Right lobe of liver (tissue), 6 donors: ENCODE results near the gene MMP10. TPM values are rescaled to one million over a fixed set of nuclear protein-coding genes. Genes with fewer than 3 reads are reported as not detected.

Source experiments
- ATAC-seq, 4 donors: fragments of 200-7000 bp; cut with Tn5 transposase; one replicate each; pipeline ENCODE4 v1.9.1; 2020; ENCODE audit warnings: mild to moderate bottlenecking in 4 of 4, moderate library complexity in 4 of 4
- DNase-seq, 3 donors: peaks; one replicate each; pipeline ENCODE4 v3.0.0-alpha.2; 2020
- H3K27ac ChIP-seq, 3 donors: fragments of 200-600 bp; one replicate each; pipeline ENCODE4 v1.8.0; 2022
- H3K27me3 ChIP-seq, 2 donors: fragments of 200-600 bp; one replicate each; pipeline ENCODE4 v1.8.0; 2022
- H3K36me3 ChIP-seq, 4 donors: fragments of 200-600 bp; sonication (generic) in 1 of 4; one replicate each; pipeline versions ENCODE4 v1.5.1 to v1.8.0; 2017 to 2022; ENCODE audit warnings: control low read depth in 1 of 4
- H3K4me1 ChIP-seq, 4 donors: fragments of 200-600 bp; sonication (generic) in 1 of 4; one replicate each; pipeline versions ENCODE4 v1.5.1 to v1.8.0; 2017 to 2022; ENCODE audit warnings: control low read depth in 1 of 4
- H3K4me3 ChIP-seq, 3 donors: fragments of 200-600 bp; one replicate each; pipeline ENCODE4 v1.8.0; 2022
- H3K9me3 ChIP-seq, 4 donors: fragments of 200-600 bp; sonication (generic) in 1 of 4; one replicate each; pipeline versions ENCODE4 v1.5.1 to v1.8.0; 2017 to 2022; ENCODE audit warnings: control low read depth in 1 of 4
- POLR2A ChIP-seq: fragments of 450-650 bp; IDR thresholded peaks from one replicate; pipeline ENCODE4 v1.6.1; 2017; ENCODE audit warnings: antibody characterized with exemption, mild to moderate bottlenecking
- WGBS: methylation state at CpG from one replicate; pipeline ENCODE4 v1.1.6; 2018; ENCODE audit warnings: low coverage, low lambda C conversion rate; ENCODE audit not compliant: insufficient coverage; ENCODE audit errors: missing lambda C conversion rate; 5-methylcytosine and 5-hydroxymethylcytosine counted together
- intact Hi-C, 2 donors: fragments of 100-400 bp; cut with DNase I; formaldehyde crosslinking; loops; one replicate each; pipeline versions ENCODE4 v1.11.2 to v1.14.1; 2022
- long read RNA-seq: library from polyadenylated mRNA; unstranded; transcript quantifications from one replicate; pipeline ENCODE4 v2.0.0, GENCODE V29; 2019
- total RNA-seq, 6 experiments: library from RNA; depleted of rRNA in 2 of 6; stranded (reverse); fragments of >200 nt in 2 of 6; fragmentation: NEBNext Ultra II Directional in 3 of 6; extraction: Animal tissue kit (Norgen Biotek cat#: 25700) in 3 of 6; gene quantifications; one replicate each; pipeline versions ENCODE4 v1.1.0 to v1.2.4, GENCODE V29; 2016 to 2023
- TF ChIP-seq, protein P1 (sequence below), 4 donors: fragments of 200-600 bp in 3 of 4; fragments of 450-650 bp in 1 of 4; IDR thresholded peaks; one replicate each; pipeline versions ENCODE4 v1.5.1 to v1.8.0; 2016 to 2022; ENCODE audit warnings: antibody characterized with exemption in 4 of 4, mild to moderate bottlenecking in 2 of 4
- donor health status: DM: no; HTN: yes; CAD: no.
- donor health status: DM: no; HTN: no; CAD: no.
- donor health status: DM: no; HTN: no; CAD: no.
- donor health status: DM: no; HTN: yes; CAD: no.
- donor health status: DM: no; HTN: yes; CAD: no.

Gene MMP10
- total RNA-seq, result under 1 TPM in 1 of 6 experiments, not detected in 5; 0.35 TPM
- long read RNA-seq, result 0 reads

- no peak for TF ChIP-seq POLR2A
- TF ChIP-seq, protein P1, sequence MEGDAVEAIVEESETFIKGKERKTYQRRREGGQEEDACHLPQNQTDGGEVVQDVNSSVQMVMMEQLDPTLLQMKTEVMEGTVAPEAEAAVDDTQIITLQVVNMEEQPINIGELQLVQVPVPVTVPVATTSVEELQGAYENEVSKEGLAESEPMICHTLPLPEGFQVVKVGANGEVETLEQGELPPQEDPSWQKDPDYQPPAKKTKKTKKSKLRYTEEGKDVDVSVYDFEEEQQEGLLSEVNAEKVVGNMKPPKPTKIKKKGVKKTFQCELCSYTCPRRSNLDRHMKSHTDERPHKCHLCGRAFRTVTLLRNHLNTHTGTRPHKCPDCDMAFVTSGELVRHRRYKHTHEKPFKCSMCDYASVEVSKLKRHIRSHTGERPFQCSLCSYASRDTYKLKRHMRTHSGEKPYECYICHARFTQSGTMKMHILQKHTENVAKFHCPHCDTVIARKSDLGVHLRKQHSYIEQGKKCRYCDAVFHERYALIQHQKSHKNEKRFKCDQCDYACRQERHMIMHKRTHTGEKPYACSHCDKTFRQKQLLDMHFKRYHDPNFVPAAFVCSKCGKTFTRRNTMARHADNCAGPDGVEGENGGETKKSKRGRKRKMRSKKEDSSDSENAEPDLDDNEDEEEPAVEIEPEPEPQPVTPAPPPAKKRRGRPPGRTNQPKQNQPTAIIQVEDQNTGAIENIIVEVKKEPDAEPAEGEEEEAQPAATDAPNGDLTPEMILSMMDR (IDR thresholded peaks at IDR 0.05), result peak in 2 of 4 donors; percentile 21 to 27
- intact Hi-C loops, result no loop called here
- Histone ChIP-seq H3K4me3 (no peak within 1 kb of the TSS), H3K4me1 (no peaks in the 10 kb centered on the region), H3K27ac (no peak within 1 kb of the TSS), H3K9me3 (no peaks in the 10 kb centered on the region), H3K36me3 (no peaks in the 10 kb centered on the region), H3K27me3 (no peaks in the 10 kb centered on the region)
- ATAC-seq (peak; percentile 35 to 78 (median 49)), DNase-seq (no peak)
- WGBS, result 1% methylated on average over 2 of the region's 2 CpGs
Measured at GRCh38 chr11:102780491-102780918, at the start of gene MMP10. Gene MMP10, minus strand, starts transcription at chr11:102780628. Its CDS starts 37 bp downstream, at chr11:102780591.

- no peak overlapping the region for H3K4me3 ChIP-seq
- TF ChIP-seq POLR2A, result no peak
- no peaks in the 10 kb centered on the region for H3K9me3 ChIP-seq
- WGBS, result 52% methylated on average over 6 of the region's 6 CpGs
- no peak overlapping the region for H3K27ac ChIP-seq
- no peak for DNase-seq
- intact Hi-C loops, result no loop called here
- H3K36me3 ChIP-seq, result no peaks in the 10 kb centered on the region
- H3K27me3 ChIP-seq, result no peaks in the 10 kb centered on the region
- no peaks in the 10 kb centered on the region for H3K4me1 ChIP-seq
- ATAC-seq, result peak in 2 of 4 donors; percentile 18 to 24
Measured at GRCh38 chr11:102829316-102830000, 49.0 kb upstream of the MMP10 start.

- Histone ChIP-seq H3K9me3 (no peaks in the 10 kb centered on the region), H3K27ac (no peak overlapping the region), H3K4me3 (no peak overlapping the region), H3K36me3 (no peaks in the 10 kb centered on the region), H3K27me3 (no peaks in the 10 kb centered on the region), H3K4me1 (no peaks in the 10 kb centered on the region)
- DNase-seq (no peak), ATAC-seq (no peak)
- WGBS, result 71% methylated on average over 1 of the region's 1 CpG
- intact Hi-C loops, result no loop called here
- no peak for TF ChIP-seq POLR2A
- TF ChIP-seq, protein P1 (IDR thresholded peaks at IDR 0.05), result no peak
Measured at GRCh38 chr11:102824556-102824955, 44.1 kb upstream of the MMP10 start.

- 46% methylated on average over 3 of the region's 6 CpGs for WGBS
- no peak for ATAC-seq
- TF ChIP-seq POLR2A, result no peak
- TF ChIP-seq, protein P1 (IDR thresholded peaks at IDR 0.05), result no peak
- no peak for DNase-seq
- H3K9me3 ChIP-seq, result no peaks in the 10 kb centered on the region
- H3K4me3 ChIP-seq, result no peak overlapping the region
- no peak overlapping the region for H3K27ac ChIP-seq
- H3K4me1 ChIP-seq, result no peaks in the 10 kb centered on the region
- H3K36me3 ChIP-seq, result no peaks in the 10 kb centered on the region
- intact Hi-C loops, result no loop called here
- H3K27me3 ChIP-seq, result no peaks in the 10 kb centered on the region
Measured at GRCh38 chr11:102819491-102819890, 39.1 kb upstream of the MMP10 start.

- intact Hi-C loops, result no loop called here
- no peaks in the 10 kb centered on the region for H3K4me1 ChIP-seq
- no peak overlapping the region for H3K27ac ChIP-seq
- H3K4me3 ChIP-seq, result no peak overlapping the region
- no peaks in the 10 kb centered on the region for H3K9me3 ChIP-seq
- TF ChIP-seq, protein P1 (IDR thresholded peaks at IDR 0.05), result no peak
- no peak for TF ChIP-seq POLR2A
- 53% methylated on average over 1 of the region's 1 CpG for WGBS
- DNase-seq (no peak), ATAC-seq (no peak)
- no peaks in the 10 kb centered on the region for H3K27me3 ChIP-seq
- H3K36me3 ChIP-seq, result no peaks in the 10 kb centered on the region
Measured at GRCh38 chr11:102813484-102813883, 33.1 kb upstream of the MMP10 start.
